SKM-1 treated with dmso at 0.1 percent for 144 hours (cell line): Measurements from ENCODE around the gene LYPD6.

Experiments
- DNase-seq: peaks from one replicate; lab custom pipeline; 2025; ENCODE audit not compliant: unreplicated experiment; lab: John Stamatoyannopoulos, UW

LYPD6 gene

DNA sequence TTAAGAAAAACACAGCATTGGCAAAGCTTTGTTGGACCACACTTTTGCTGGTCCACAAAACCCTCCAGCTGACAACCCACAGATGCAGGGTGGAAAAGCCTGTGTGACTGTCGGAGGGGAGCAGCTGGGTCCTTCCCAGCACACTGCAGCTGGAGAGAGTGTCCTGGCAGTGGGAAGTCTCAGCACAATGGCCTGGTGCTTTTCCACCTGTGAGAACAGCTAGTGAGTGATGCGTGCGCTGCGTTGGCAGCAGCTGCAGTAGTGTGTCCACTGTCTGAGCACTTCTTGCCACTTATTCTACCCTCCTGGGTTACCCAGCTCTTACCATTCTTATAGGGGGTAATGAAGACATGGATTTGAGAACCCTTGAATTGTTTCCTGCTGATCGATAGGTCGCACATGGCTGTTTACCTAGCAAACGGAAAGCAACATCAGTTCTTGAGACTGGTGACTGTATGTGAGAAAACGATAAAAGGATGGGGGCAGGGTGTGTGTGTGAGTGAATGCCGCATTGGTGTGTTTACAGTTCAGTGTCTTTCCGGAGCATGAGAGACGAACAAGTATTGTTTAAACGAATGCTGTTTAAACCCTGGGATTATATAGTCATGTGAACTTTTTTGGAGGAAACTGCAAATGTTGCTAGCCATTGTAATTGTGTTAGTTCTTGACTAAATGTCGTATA is 69.7 kb downstream of the LYPD6 start:
- DNase-seq, result no peak

DNA sequence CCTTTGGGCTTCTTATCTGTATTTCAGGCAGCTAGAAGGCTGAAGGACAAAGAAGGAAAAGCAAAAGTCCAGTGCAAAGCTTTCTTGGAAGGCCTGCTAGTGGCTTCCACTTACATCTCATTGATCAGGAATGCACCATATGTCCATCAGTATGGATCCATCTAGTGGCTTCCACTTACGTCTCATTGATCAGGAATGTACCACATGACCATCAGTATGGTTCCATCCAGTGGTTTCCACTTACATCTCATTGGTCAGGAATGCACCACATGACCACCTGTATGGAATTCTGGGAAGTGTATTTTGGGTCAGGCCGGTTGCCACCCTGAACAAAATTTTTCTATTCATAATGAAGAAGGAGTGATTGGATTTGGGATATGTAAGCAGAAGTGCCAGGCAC is 70.6 kb downstream of the LYPD6 start:
- DNase-seq, result no peak

DNA sequence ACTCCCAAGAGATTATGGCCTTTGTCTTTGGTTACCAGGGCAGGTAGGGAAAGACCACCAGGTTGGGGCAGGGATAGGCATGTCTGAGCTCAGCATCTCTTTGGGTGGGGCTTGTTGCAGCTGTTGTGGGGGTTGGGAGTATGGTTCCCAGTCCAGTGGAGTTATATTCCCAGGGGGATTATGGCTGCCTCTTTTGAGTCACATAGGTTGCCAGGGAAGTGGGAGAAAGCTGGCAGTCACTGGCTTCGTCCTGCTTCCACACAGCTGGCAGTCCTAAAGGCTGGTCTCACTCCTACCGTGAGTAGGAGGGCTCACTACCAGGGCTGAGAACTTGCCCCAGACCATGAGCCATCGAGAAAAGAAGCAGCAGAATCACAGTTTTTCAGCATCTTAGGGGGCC is 79.1 kb downstream of the LYPD6 start:
- DNase-seq, result no peak

DNA sequence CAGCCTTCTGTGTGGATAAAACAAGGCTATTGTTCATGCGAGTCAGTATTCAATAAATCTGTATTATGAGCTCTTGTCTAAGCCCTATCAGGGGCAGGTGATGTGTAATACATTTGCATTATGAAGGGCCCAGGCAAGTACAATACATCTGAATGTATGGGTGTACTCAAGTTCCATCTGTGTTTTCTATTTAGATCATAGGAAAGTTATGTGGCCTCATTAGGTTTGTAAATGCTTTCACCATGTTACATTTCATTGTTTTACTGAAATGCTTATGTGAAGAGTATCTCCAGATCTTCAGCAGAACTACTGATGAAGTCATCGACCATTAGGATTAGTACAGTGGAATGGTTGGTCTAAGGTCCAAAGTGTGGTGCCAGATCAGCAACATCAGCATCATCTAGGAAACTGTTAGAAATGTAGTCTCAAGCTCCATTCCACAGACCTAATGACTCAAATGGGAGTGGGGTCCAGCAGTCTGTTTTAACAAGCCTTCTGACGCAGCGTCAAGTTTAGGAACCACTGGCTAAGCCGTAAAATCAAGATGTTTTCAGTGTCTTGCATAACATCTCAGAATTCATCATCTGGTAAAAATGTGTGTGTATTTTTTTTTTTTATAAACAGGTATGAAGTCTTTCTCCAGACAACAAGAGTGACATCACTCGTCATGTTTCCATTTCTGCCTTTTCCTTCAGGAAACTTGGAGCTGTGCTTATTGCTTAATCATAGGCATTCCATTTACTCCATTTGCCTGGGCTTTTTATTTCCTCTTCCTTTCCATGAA is 80.5 kb downstream of the LYPD6 start:
- no peak for DNase-seq

DNA sequence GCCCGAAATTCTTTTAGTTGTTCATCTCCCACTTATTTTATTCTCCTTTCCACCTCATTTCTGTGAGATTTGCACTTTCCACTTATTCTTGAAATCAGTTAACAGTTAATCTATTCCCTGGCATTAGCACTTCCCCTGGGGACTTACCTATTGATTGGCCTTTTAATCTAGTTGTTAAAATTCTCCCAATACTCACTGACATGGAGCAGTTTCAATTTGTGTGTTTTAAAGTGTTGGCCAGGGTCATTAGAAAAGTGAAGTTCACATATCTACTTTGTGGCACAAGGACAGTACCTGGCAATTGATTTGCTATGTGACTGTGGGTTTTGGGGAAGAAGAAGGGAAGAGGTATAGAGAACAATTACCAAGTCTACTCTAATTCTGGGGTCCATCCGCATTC is 83.1 kb downstream of the LYPD6 start:
- DNase-seq, result no peak

DNA sequence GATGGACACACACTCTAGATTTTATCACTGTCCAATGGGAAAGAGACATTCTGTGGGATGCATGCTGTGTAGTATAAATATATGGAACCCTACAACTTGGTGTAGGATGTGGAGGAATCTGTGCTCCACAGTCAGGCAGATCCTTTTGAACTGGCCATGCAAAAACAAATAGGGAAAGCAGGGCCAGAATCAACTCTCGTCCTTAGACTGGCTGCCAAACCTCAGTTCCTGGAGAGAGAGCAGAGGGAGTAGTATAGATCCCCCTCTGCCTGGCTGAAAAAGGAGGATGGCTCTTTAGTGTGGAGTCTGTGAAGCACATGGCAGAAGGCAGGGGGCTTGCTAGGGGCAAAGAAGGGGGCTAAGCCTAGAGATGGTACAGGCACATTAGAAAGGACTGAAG is 84.7 kb downstream of the LYPD6 start:
- DNase-seq, result no peak

DNA sequence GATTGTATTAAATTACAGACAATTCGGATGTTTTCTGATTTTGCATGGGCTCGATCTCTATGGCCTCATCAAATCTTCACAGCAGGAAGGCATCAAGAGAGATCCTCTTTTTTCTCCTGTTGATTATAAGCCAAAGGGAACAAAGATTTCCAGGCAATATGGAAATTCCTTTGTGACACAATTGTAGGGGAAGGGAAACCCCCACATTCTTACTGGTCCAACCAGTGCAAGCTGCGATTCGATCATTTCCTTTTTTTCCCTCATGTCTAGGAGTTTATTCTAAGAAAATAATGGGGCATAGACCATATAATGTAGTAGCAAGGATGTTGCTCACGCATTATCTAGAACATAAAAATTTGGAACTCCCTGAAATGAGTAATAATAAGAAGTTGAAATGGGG is 87.7 kb downstream of the LYPD6 start:
- no peak for DNase-seq

DNA sequence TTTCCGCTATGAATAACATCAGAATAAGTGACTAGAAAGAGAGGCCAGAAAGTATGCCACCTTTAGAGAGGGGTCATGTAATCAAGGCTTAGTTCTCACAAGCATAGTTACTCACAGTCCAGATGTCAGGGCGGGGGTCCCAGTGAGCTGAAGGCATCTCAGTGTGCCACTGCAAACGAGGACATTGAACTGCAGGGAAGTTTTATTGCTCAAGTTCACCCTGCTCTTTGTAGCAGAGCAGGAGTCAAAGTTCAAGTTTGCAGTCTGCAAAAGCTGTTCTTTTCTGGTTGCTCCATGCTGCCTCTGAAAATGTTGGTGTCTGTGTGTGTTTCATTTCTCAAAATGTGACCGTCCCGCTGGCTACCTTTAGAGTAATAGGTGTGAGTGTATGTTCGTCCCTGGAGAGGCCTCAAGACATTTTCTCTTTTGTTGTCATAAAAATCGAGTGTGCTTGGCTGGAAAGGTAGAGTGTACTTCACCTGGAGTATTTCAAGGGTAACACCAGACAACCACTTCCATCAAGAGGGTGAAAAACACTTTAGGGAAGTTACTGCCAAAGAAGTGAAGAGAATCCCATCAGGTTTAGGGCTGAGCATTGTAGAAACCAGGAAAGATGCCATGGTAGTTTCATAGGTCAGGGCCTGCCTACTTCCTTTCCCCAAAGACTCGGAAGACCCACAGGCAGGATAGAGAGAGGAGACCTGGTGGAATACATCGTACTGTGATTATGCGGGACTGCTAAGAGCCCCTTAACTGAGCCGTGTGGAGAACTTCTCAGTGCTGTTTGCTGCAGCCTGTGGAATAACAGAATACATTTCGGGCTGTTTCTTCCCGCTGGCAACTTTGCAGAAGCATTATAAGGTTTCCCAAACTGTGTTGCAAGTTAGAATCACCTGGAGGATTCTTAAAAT is 89.9 kb downstream of the LYPD6 start:
- DNase-seq, result no peak

DNA sequence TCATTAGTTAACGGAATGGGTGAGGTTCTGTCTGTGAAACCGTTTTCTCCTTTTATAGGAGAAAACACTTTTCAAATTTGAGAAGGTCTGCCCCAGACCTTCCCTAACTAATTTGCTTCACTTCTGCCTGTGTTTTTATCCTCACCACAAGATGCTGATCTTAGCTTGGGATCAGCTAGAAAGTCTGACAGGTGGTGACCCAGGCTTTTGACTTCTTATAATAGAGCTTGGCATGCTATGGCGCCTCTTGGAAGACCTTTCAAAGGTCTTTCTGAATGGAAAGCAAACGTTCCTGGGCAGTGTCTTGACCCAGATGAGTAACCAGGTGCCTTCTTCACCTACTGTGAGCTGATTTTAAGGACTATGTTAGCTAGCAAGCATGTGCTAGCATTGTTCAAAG is 91.4 kb downstream of the LYPD6 start:
- DNase-seq, result no peak

DNA sequence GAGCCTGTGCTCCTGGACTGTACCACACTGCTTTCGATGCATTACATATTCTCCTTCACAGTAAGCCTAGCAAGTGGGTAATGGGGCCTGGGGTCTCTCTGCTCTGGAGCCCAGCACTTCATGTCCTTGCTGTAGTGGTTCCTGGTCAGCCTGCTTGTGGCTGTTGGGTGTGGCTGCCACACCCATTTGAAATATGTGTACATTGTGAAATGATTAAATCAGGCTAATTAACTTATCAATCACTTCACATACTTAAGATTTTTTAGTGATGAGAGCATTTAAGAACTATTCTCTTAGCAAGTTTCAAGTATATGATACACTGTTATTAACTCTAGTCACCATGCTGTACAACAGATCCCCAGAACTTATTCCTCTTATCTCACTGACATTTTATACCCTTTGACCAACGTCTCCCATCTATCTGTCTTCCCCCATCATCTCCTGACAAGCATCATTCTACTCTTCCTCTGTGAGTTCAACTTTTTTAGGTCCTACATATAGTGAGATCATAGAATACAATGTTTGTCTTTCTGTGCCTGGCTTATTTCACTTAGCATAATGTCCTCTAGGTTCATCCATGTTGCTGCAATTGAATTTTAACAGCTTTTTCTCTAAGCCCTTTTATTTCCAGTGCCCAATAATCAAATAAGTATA is 92.1 kb downstream of the LYPD6 start:
- DNase-seq, result no peak

DNA sequence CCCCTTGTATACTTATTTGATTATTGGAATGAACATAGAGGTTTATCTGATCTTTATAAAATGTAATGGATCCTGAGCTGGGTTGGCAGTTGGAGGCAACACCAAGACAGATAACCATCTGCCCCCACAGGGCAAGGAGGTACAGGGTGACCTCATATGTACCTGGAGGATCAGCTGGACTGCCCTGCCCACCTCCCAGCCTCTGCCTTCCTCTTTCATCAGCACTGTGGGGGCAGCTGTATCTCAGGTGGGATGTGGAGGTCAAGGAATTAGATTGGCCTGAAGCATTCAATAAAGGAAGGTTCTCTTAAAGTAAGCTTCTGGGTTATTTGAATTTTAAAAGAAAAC is 92.6 kb downstream of the LYPD6 start:
- no peak for DNase-seq

DNA sequence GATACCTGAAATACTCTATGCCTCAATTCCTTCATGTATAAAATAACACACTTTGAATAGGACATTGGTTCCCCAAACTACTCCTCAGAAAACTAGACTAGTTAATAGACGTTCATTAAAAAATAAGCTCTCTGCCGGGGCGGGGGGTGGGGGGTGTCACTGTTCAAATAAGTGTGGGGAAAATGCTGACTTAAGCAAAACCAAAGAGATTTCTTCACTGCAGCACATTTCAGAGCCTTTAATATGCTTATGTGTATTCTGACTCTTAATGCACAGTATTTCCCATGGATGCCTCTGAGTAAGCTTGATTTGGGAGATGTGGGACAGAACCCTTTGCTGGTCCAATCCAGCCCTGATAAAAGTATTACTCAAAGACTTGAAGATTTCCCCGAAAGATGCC is 93.2 kb downstream of the LYPD6 start:
- no peak for DNase-seq

DNA sequence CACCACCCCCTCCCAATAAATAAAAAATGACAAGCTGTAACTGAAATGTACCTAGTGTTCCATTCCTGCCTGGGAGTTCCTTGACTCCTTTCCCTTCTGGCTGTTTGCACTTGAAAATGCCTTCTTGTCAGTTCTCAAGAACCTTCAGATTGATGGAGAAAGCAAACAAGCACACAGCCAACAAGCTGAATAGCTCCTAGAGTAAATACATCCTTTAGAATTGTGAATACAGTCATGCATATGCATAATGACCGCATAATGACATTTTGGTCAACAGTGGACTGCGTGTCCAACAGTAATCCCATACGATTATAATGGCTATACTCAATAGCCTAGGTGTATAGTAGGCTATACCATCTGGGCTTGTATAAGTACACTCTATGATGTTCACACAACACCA is 97.0 kb downstream of the LYPD6 start:
- no peak for DNase-seq

DNA sequence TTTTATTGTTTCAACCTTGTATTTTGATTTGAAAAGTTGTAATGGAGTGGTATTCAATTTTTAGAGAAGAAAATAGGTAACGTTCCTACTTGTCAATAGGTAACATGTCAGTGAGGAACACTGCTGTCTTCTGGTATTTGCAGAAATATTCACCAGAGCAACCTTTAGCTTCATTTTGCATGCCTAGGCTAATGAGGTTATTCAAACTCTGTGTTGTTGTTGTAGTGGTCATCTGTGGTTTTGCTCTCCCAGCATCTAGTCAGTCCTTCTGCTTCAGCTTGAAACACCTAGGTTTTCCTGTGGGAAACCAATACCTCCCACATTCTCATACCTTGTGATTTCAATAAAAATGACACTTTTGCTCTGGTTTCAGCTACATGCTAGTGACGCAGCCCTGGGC is 98.4 kb downstream of the LYPD6 start:
- no peak for DNase-seq

DNA sequence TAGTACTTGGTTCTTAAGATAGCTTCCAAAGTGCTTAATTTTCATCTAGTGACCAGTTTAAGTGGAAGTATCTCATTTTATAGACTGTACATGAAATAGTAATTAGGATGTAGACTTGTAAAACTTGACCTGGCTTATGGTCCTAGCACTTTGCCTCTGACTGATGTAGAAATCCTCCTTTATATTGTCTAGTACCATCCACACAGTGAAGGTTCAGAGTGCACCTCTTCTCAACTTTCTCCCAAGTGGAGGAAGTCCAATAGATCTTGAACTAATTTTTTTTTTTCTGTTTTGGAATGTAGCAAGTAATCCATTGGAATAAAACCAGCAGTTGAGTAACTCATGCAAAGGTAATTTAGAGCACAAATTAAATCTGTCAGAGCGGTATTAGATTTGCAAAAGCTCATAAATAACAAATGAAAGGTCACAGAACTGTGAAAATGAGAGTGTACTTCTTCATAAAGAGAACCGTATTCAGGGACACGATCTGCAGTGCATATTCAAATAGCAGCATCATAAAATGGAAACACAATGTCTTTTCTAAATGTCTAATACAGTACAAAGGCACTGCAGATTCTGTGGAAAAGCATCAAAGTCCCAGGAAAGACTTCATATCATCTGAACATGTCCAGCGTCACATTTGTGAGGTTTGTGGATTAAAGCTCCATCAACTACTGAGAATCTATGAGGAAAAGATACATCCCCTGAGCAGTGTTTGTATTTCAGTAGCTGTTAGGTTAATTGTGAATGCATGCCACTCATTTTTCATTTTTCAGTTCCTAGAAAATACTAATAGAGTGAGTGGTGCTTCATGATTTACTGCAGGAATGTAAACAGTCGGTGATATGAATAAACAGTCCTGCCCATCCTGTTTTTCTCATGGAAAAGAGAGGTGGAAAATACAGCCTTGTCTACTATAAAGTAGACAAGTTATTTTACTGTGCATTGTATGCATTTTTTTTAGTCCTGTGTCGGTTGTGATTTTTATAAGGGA is 100.7 kb downstream of the LYPD6 start:
- no peak for DNase-seq

DNA sequence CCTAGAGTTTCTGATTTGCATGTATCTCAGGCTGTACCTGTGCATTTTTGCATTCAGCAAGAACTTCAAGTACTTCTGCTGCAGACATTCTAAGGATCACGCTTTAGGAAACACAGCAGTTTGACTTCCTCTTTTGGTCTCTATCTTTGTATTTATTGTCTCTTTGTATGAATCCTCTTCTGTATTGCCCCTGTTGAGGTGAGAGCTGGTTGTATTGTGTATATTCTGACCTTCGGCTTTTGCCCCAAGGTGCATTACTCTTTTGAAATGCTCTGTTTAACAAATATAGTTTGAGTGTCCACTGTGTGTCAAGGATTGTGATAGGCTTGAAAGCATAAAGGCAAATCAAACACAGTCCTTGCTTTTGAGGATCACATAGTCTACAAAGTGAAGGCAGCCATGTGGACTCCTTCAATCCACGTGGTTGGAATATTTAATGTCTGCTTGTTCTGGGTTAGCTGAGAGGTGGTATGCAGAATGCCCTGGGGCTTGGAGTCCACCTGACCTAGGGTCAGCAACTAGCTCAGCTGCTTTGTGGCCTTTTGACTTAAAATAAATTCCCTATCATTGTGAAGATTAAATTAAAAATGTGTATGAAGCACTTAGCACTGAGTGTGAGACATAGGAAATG is 108.1 kb downstream of the LYPD6 start:
- DNase-seq, result peak; percentile 0

DNA sequence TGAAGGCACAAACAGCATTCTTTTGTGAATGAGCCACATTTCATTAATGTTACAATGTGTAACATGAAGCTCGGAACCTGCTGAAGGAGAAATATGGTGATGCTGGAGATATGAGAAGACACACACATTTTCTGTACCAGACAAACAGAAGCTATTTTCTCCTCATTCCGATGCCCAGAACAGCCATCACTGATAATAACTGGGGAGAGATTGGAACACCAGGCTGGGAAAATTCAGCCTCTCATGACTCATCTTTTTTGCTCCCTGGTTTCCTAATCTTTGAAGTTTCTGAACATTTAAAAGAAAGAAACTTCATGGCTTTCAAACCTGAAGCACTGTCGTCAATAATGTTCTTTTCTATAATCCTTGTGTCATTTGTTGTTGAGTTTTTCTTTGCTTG is 110.9 kb downstream of the LYPD6 start:
- DNase-seq, result no peak

DNA sequence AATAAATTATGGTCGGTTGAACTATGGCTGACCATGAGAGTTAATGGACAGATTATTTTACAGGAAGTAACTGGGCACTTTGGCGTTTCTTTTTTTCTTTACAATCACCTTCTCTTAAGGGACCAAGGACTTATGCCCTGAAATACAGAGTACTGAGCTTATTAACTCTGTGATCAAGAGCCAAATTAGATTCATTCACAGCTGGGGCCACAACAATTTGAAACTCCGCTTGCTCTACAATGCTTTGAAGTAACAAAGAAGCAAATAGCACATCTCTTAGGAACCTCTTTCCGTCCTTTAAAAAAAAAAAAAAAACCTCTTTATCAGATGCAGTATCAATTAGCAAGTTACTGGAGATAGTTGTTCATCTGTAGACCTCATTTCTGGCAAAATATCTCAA is 112.0 kb downstream of the LYPD6 start:
- no peak for DNase-seq

DNA sequence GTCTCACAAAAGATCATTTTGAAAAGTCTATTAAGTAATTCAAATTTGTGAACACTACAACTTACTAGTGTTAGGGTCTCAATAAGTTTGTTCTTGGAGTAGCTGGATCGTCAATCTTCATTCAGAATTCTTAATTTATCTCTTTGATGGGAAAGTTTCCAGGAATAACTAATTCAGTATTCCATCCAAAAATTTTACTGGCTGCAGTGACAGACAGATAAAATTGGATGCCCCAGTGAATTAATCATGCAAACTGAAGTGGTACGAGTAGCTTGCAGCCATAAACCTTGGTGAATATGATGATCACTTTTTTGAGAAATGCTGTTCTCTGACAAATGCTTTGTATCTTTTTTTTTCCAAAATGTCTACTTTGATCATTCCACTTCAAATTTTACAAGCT is 112.8 kb downstream of the LYPD6 start:
- no peak for DNase-seq

DNA sequence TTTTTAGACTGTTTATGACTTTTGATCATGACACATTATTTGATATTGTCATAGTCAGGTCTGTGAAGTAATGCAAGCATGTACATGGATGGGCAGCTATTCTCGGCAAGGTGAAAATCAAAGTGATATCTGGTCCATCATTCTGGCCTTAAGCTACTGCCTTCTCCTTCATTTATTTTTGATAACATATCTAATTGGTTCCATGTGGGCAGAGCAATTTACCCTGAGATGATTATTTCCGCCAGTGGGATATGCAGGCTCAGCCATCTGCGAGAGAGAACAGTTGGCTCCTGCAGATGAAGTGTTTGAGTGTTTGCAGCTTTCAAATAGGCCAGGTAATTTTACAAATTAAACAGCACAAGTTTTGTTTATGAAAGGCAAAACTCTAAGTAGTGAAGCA is 116.4 kb downstream of the LYPD6 start:
- DNase-seq, result no peak
